HepG2 (cell line): ENCODE results near the gene ADPGK. TPM values are rescaled to one million over a fixed set of nuclear protein-coding genes. Genes with fewer than 3 reads are reported as not detected.

Source experiments
- ATAC-seq: fragments of 200-7000 bp; cut with Tn5 transposase; 3 replicates; pipeline ENCODE4 v1.9.1; 2020; ENCODE audit warnings: mild to moderate bottlenecking, moderate library complexity
- BruUV-seq: library from RNA; stranded (reverse); fragments of 400-500 nt; replicated peaks from 2 replicates; lab custom pipeline; 2021; lab: Mats Ljungman, UMichigan
- CTCF ChIA-PET: fragments of 300-600 bp; formaldehyde crosslinking; extraction: SDS; loops from one replicate; lab custom pipeline; 2021; ENCODE audit warnings: low total read pairs, inconsistent platforms, low intra/inter-chr PET ratio; lab: Yijun Ruan, JAX
- POLR2A ChIA-PET: fragments of 350-600 bp; sonication (Branson Sonifier 250); formaldehyde crosslinking; loops from one replicate; lab custom pipeline; 2020; ENCODE audit warnings: antibody characterized with exemption, inconsistent platforms; lab: Yijun Ruan, JAX
- DNase-seq: peaks from one replicate; pipeline ENCODE4 v3.0.0-alpha.2; 2015; ENCODE audit warnings: low spot score
- FAIRE-seq: peaks from 3 replicates; lab custom pipeline; 2011; peaks lifted over from hg19 to GRCh38; lab: Jason Lieb, UNC
- H2AFZ ChIP-seq: one replicate; pipeline ENCODE4 v1.6.1; 2011; ENCODE audit warnings: low read length, inconsistent platforms
- H3K27ac ChIP-seq: fragments of 300-600 bp; 3 replicates; pipeline ENCODE4 v1.8.0; 2011; ENCODE audit warnings: mixed run types, mild to moderate bottlenecking, mixed read lengths, low read length, inconsistent platforms; ENCODE audit not compliant: insufficient read depth; ENCODE audit errors: extremely low read length
- H3K27me3 ChIP-seq, 2 experiments: fragments of 200-600 bp in 1 of 2; 2 replicates in 1 of 2; 3 replicates in 1 of 2; pipeline versions ENCODE4 v1.6.0 to v1.8.0; 2011; ENCODE audit warnings: low read length in 2 of 2, mild to moderate bottlenecking in 2 of 2, moderate library complexity in 2 of 2, inconsistent platforms in 1 of 2; ENCODE audit not compliant: insufficient read depth in 2 of 2, control insufficient read depth in 1 of 2
- H3K36me3 ChIP-seq, 2 experiments: fragments of 200-600 bp in 1 of 2; replicated peaks in 1 of 2; 2 replicates in 1 of 2; 3 replicates in 1 of 2; pipeline versions ENCODE4 v1.5.1 to v1.8.0; 2011; ENCODE audit warnings: low read length in 2 of 2, inconsistent platforms in 1 of 2; ENCODE audit not compliant: insufficient read depth in 2 of 2, control insufficient read depth in 1 of 2
- H3K4me1 ChIP-seq: 2 replicates; pipeline ENCODE4 v1.5.1; 2012; ENCODE audit warnings: low read length, inconsistent platforms; ENCODE audit not compliant: insufficient read depth
- H3K4me2 ChIP-seq: 2 replicates; pipeline ENCODE4 v1.6.0; 2011; ENCODE audit warnings: low read depth, low read length, inconsistent platforms
- H3K4me3 ChIP-seq, 3 experiments: fragments of 200-600 bp in 1 of 3; sonication (generic), shearing (Covaris generic) in 1 of 3; replicated peaks in 1 of 3; 2 replicates each; pipeline ENCODE4 v1.5.1; 2011 to 2016; ENCODE audit warnings: low read length in 3 of 3, inconsistent platforms in 2 of 3, low read depth in 2 of 3, mild to moderate bottlenecking in 2 of 3, control low read depth in 1 of 3, mixed read lengths in 1 of 3; ENCODE audit not compliant: insufficient read depth in 1 of 3
- H3K79me2 ChIP-seq: one replicate; pipeline ENCODE4 v1.6.1; 2011; ENCODE audit warnings: low read length, inconsistent platforms; ENCODE audit not compliant: insufficient read depth
- H3K9ac ChIP-seq: 2 replicates; pipeline ENCODE4 v1.6.0; 2011; ENCODE audit warnings: mild to moderate bottlenecking, low read depth, low read length, inconsistent platforms; ENCODE audit not compliant: insufficient read depth
- H3K9me3 ChIP-seq: 2 replicates; pipeline ENCODE4 v1.5.1; 2012; ENCODE audit warnings: mild to moderate bottlenecking, low read length
- H4K20me1 ChIP-seq: 2 replicates; pipeline ENCODE4 v1.6.0; 2011; ENCODE audit warnings: inconsistent platforms, mild to moderate bottlenecking, low read length, moderate library complexity; ENCODE audit not compliant: insufficient read depth
- AGO1 ChIP-seq: fragments of 200-400 bp; formaldehyde crosslinking; IDR thresholded peaks from 2 replicates; pipeline ENCODE4 v1.6.1; 2017; ENCODE audit warnings: mild to moderate bottlenecking, low read depth, low read length, moderate library complexity; ENCODE audit not compliant: poor library complexity, severe bottlenecking
- CC2D1A ChIP-seq: sonication (generic); formaldehyde crosslinking; IDR thresholded peaks from 2 replicates; pipeline ENCODE4 v1.8.1; 2023; ENCODE audit warnings: mild to moderate bottlenecking, missing genetic modification reagents
- CHD4 ChIP-seq: fragments of 200-600 bp; sonication (generic); IDR thresholded peaks from 2 replicates; pipeline ENCODE4 v1.7.0; 2017; ENCODE audit warnings: mild to moderate bottlenecking, low read length, borderline replicate concordance
- EP300 ChIP-seq, 3 experiments: sonication (generic) in 1 of 3; formaldehyde crosslinking in 1 of 3; IDR thresholded peaks; 2 replicates each; pipeline versions ENCODE4 v1.5.1 to v1.6.1; 2011 to 2020; ENCODE audit warnings: low read depth in 2 of 3, low read length in 2 of 3, borderline replicate concordance in 1 of 3, improper control_type of control experiment in 1 of 3, mild to moderate bottlenecking in 1 of 3, missing genetic modification reagents in 1 of 3, moderate library complexity in 1 of 3
- HDAC2 ChIP-seq: sonication (generic); formaldehyde crosslinking; IDR thresholded peaks from 2 replicates; pipeline ENCODE4 v1.4.0; 2020; ENCODE audit warnings: missing genetic modification reagents
- NR2F2 ChIP-seq: IDR thresholded peaks from 2 replicates; pipeline ENCODE4 v1.6.1; 2012; ENCODE audit warnings: low read depth, inconsistent platforms, borderline replicate concordance
- RCOR2 ChIP-seq: IDR thresholded peaks from 2 replicates; pipeline ENCODE4 v1.6.1; 2016; ENCODE audit warnings: missing biosample characterization, missing genetic modification reagents
- RFX3 ChIP-seq: IDR thresholded peaks from 2 replicates; pipeline ENCODE4 v1.6.1; 2016; ENCODE audit warnings: missing biosample characterization, missing genetic modification reagents
- SOX13 ChIP-seq, 3 experiments: fragments of 450-650 bp in 1 of 3; sonication (generic) in 1 of 3; formaldehyde crosslinking in 1 of 3; IDR thresholded peaks in 2 of 3; conservative IDR thresholded peaks in 1 of 3; 2 replicates each; pipeline versions ENCODE4 v1.5.0 to v1.6.1; 2016 to 2020; ENCODE audit warnings: antibody characterized with exemption in 1 of 3, mild to moderate bottlenecking in 1 of 3, missing compliant biosample characterization in 1 of 3, missing genetic modification reagents in 1 of 3, moderate library complexity in 1 of 3
- SP5 ChIP-seq: IDR thresholded peaks from 2 replicates; pipeline ENCODE4 v1.6.1; 2016; ENCODE audit warnings: low read depth, borderline replicate concordance
- ZNF550 ChIP-seq: sonication (generic); formaldehyde crosslinking; IDR thresholded peaks from 2 replicates; pipeline ENCODE4 v1.4.0; 2020; ENCODE audit warnings: mild to moderate bottlenecking, missing genetic modification reagents, borderline replicate concordance
- ZNF614 ChIP-seq: IDR thresholded peaks from 2 replicates; pipeline ENCODE4 v1.6.1; 2018; ENCODE audit warnings: missing biosample characterization, missing genetic modification reagents, inconsistent platforms, borderline replicate concordance
- ZNF674 ChIP-seq: sonication (generic); formaldehyde crosslinking; IDR thresholded peaks from 2 replicates; pipeline ENCODE4 v1.5.0; 2020; ENCODE audit warnings: low read depth, mild to moderate bottlenecking, missing genetic modification reagents
- ZNF678 ChIP-seq: sonication (generic); formaldehyde crosslinking; IDR thresholded peaks from 2 replicates; pipeline ENCODE4 v1.4.0; 2020; ENCODE audit warnings: mild to moderate bottlenecking, missing genetic modification reagents
- ZNF709 ChIP-seq: sonication (generic); formaldehyde crosslinking; IDR thresholded peaks from 2 replicates; pipeline ENCODE4 v1.5.0; 2020; ENCODE audit warnings: mild to moderate bottlenecking, missing genetic modification reagents
- WGBS: methylation state at CpG from one replicate; pipeline ENCODE4 v1.1.6; 2017; ENCODE audit warnings: low lambda C conversion rate; 5-methylcytosine and 5-hydroxymethylcytosine counted together
- in situ Hi-C: cut with HindIII; loops from 2 replicates; pipeline ENCODE4 v1.10.0; 2017; ENCODE audit warnings: low pct_unique_long_range_greater_than_20kb; ENCODE audit not compliant: extremely low pct_ligation_motif_present
- intact Hi-C: fragments of 100-400 bp; cut with micrococcal nuclease; formaldehyde crosslinking; loops from one replicate; pipeline ENCODE4 v1.10.0; 2022; ENCODE audit not compliant: unreplicated experiment
- polyA plus RNA-seq, 8 experiments: library from polyadenylated mRNA; depleted of rRNA in 3 of 8; stranded (reverse) in 7 of 8; unstranded in 1 of 8; fragments of >200 nt; fragmentation: Illumina TruSeq in 4 of 8; extraction: Trizol in 4 of 8; gene quantifications; 2 replicates each; pipeline versions ENCODE4 v1.2.1 to v1.2.3, GENCODE V29; 2011 to 2016; ENCODE audit warnings: low read depth in 4 of 8, missing spikeins in 1 of 8, mixed read lengths in 1 of 8; ENCODE audit not compliant: insufficient read depth in 1 of 8
- total RNA-seq, 5 experiments: library from RNA; depleted of rRNA; stranded (reverse); fragments of >200 nt; fragmentation: Illumina TruSeq; extraction: Trizol; gene quantifications; 2 replicates each; pipeline ENCODE4 v1.2.3, GENCODE V29; 2016; ENCODE audit warnings: low read depth in 1 of 5
- TF ChIP-seq, protein P1 (sequence below): sonication (generic); formaldehyde crosslinking; IDR thresholded peaks from 2 replicates; pipeline ENCODE4 v1.4.0; 2020; ENCODE audit warnings: missing genetic modification reagents
- TF ChIP-seq, protein P2 (sequence below): IDR thresholded peaks from 2 replicates; pipeline ENCODE4 v1.6.1; 2016; ENCODE audit warnings: missing compliant biosample characterization, missing genetic modification reagents, borderline replicate concordance

ADPGK gene
- total and polyA plus RNA-seq, 2 of the 13 experiments (the other 11 are each of a cell fraction or from before 2014, with no cell fraction given): 61.6 to 67.5 TPM

DNA sequence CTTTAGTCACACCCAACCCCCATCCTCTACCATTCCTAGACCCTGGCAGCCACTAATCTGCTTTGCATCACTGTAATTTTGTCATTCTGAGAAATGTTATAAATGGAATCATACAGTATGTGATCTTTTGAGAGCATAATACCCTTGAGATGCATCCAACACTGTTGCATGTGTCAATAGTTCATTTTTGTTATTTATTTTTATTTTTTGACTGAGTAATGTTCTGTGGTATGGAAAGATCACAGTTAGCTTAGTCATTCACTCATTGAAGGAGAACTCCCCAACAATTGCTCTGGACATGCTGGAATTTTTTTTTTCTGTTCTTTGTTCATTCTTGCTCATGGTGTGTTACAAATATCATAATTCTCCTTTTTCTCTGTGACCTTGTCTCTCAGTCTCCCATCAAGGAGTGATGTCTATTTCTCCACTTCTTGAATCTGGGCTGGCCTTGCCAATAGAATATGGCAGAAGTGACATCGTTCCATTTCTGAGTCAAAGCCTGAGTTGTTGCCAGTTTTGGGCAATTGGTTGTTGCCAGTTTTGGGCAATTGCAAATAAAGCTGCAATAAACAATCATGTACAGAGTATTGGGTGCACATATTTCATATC lies 6.8 kb upstream of the ADPGK start (continued):
- TF ChIP-seq, protein P1, sequence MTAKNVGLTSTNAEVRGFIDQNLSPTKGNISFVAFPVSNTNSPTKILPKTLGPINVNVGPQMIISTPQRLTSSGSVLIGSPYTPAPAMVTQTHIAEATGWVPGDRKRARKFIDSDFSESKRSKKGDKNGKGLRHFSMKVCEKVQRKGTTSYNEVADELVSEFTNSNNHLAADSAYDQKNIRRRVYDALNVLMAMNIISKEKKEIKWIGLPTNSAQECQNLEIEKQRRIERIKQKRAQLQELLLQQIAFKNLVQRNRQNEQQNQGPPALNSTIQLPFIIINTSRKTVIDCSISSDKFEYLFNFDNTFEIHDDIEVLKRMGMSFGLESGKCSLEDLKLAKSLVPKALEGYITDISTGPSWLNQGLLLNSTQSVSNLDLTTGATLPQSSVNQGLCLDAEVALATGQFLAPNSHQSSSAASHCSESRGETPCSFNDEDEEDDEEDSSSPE (CRISPR knock-in tag): no peak
- no peak for TF ChIP-seq NR2F2

DNA sequence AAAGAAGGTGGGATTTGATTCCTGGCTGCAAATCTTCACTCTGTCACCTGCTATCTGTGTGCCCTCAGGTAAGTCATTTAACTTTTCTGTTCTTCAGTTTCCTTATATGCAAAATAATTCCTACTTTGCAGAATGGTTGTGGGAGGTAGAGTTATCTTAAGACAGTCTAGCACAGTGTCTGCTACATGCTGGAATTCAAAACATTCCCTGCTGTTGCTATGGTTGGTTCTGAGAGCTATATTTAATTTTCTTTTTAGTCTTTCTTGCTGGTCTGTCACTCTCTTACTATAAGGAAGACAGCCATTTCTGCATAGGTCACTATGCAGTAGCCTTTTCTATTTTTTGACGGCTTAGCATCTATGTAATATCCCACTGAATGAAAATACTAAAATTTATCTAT lies 4.0 kb upstream of the ADPGK start:
- 0% methylated on average over 1 of the region's 1 CpG for WGBS
- intact Hi-C loops (no loop called here), in situ Hi-C loops (no loop called here)
- Histone ChIP-seq H3K36me3 (no peaks in the 10 kb centered on the region), H3K27ac (no peak overlapping the region), H3K4me3 (no peak overlapping the region), H3K9me3 (no peaks in the 10 kb centered on the region), H3K9ac (no peak overlapping the region), H3K4me2 (0 out of 2 replicates have a peak overlapping the region, but pooled peaks have one; percentile 32), H3K4me1 (peaks cover 28% of the 10 kb centered on the region), H2AFZ (no peak overlapping the region), H3K27me3 (peaks cover 0 to 9% of the 10 kb centered on the region in 2 experiments; a peak in 1 of 5 replicates), H3K79me2 (peaks cover 8% of the 10 kb centered on the region), H4K20me1 (no peaks in the 10 kb centered on the region)
- FAIRE-seq (no peak), DNase-seq (no peak), ATAC-seq (no peak)
- CTCF ChIA-PET: no interaction called here
- POLR2A ChIA-PET: no interaction called here
- BruUV-seq: no TSS peak
- TF ChIP-seq SOX13 (IDR thresholded peaks at IDR 0.05) (no peak), SOX13 (CRISPR knock-in tag; conservative IDR thresholded peaks at IDR 0.05 in 1 of 2, IDR thresholded peaks at IDR 0.05 in 1 of 2) (no peak), ZNF614 (CRISPR knock-in tag) (no peak), SP5 (no peak), CC2D1A (CRISPR knock-in tag) (no peak), ZNF674 (CRISPR knock-in tag) (no peak), ZNF678 (CRISPR knock-in tag) (no peak), HDAC2 (CRISPR knock-in tag) (no peak), AGO1 (no peak), ZNF709 (no peak), EP300 (IDR thresholded peaks at IDR 0.05; ENCODE audit: low read depth in 2 of 2, low read length in 2 of 2) (no peak), EP300 (CRISPR knock-in tag; IDR thresholded peaks at IDR 0.05; ENCODE audit: borderline replicate concordance) (no peak), RCOR2 (CRISPR knock-in tag) (no peak), RFX3 (CRISPR knock-in tag) (no peak), ZNF550 (CRISPR knock-in tag) (no peak), CHD4 (no peak)
- TF ChIP-seq, protein P2, sequence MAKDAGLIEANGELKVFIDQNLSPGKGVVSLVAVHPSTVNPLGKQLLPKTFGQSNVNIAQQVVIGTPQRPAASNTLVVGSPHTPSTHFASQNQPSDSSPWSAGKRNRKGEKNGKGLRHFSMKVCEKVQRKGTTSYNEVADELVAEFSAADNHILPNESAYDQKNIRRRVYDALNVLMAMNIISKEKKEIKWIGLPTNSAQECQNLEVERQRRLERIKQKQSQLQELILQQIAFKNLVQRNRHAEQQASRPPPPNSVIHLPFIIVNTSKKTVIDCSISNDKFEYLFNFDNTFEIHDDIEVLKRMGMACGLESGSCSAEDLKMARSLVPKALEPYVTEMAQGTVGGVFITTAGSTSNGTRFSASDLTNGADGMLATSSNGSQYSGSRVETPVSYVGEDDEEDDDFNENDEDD: no peak
